ENCODE results near the gene FBXW7.

The FBXW7 gene

DNA sequence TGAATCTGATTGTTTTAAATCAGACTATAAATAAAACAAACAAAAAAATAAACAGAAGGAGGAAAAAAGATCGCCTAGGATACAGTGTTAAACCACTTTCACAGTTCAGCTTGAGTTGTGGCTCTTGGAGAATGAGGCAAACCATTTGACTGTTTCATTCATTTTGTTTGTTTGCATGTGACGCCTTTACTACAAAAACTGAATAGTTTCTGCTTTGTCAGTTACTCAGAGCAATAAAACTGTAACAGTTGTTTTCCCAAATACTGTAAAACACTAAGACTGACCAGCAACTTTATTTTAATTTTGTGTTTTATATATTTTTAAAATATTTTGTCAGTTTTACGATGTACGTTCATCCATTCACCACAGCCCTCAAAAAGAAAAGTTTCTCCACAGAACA lies 214.5 kb downstream of the FBXW7 start:
- DNase-seq, result no peak
- H3K27ac ChIP-seq (ENCODE audit: insufficient read depth, low read length, poor library complexity, severe bottlenecking), result no peak overlapping the region
- no peaks in the 10 kb centered on the region for H3K27me3 ChIP-seq (replicated peaks; ENCODE audit: control insufficient read depth, insufficient read depth, low read length, poor library complexity, severe bottlenecking)
- H3K4me1 ChIP-seq (ENCODE audit: control insufficient read depth, insufficient read depth, low read length, poor library complexity, severe bottlenecking), result no peaks in the 10 kb centered on the region
- no peak overlapping the region for H3K4me3 ChIP-seq (ENCODE audit: insufficient read depth, low read depth, low read length, poor library complexity, severe bottlenecking)
- no peaks in the 10 kb centered on the region for H3K9me3 ChIP-seq (ENCODE audit: control insufficient read depth, low read length)
- peaks cover 8% of the 10 kb centered on the region for H3K36me3 ChIP-seq (ENCODE audit: control insufficient read depth, insufficient read depth, low read length)

DNA sequence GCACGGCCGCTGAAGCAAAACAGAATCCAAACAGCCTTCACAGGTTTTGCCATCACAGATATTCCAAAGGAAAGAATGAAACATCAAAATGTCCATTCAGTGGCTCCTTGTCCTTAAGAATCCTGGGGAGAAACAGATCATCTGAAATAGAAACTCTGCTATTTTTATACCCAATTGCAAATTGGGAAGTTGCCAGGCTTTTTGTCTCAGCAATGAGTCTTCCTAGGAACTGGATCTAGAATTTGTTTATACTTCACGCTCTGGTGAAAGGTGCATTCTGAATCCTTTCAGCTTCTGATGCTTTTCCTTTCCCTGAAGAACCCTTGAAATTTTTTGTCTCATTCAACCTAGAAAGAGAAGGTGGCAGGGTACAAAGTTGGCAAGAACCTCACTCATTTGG lies 218.9 kb downstream of the FBXW7 start:
- no peak overlapping the region for H3K4me3 ChIP-seq (ENCODE audit: insufficient read depth, low read depth, low read length, poor library complexity, severe bottlenecking)

DNA sequence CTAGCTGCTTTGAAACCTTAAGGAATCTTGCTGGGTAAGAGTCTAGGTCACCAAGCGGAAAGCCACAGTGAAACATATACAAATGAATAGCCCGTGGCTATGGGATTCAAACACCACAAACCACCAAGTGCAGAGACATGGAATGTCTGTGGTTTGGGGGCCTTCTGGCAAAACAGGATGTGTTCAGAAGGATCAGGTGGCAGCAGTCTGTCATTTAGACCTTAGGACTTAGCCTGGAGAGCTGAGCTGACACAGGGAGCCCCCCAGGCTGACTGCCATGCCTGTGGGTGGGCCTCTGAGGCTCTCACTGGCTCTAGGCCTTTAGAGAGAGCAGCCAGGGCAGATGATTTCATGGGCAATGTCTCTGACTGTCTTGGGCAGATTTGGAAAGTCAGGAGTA lies 225.6 kb downstream of the FBXW7 start:
- DNase-seq, result no peak
- no peaks in the 10 kb centered on the region for H3K36me3 ChIP-seq (ENCODE audit: control insufficient read depth, insufficient read depth, low read length)
- no peak overlapping the region for H3K27ac ChIP-seq (ENCODE audit: insufficient read depth, low read length, poor library complexity, severe bottlenecking)
- H3K4me1 ChIP-seq (ENCODE audit: control insufficient read depth, insufficient read depth, low read length, poor library complexity, severe bottlenecking), result no peaks in the 10 kb centered on the region
- H3K4me3 ChIP-seq (ENCODE audit: insufficient read depth, low read depth, low read length, poor library complexity, severe bottlenecking), result no peak overlapping the region
- no peaks in the 10 kb centered on the region for H3K9me3 ChIP-seq (ENCODE audit: control insufficient read depth, low read length)
- no peaks in the 10 kb centered on the region for H3K27me3 ChIP-seq (replicated peaks; ENCODE audit: control insufficient read depth, insufficient read depth, low read length, poor library complexity, severe bottlenecking)

More for the DNA sequence above, 218.9 kb downstream of the FBXW7 start:
- no peak overlapping the region for H3K27ac ChIP-seq (ENCODE audit: insufficient read depth, low read length, poor library complexity, severe bottlenecking)
- H3K4me1 ChIP-seq (ENCODE audit: control insufficient read depth, insufficient read depth, low read length, poor library complexity, severe bottlenecking), result no peaks in the 10 kb centered on the region
- H3K36me3 ChIP-seq (ENCODE audit: control insufficient read depth, insufficient read depth, low read length), result no peaks in the 10 kb centered on the region
- no peaks in the 10 kb centered on the region for H3K27me3 ChIP-seq (replicated peaks; ENCODE audit: control insufficient read depth, insufficient read depth, low read length, poor library complexity, severe bottlenecking)
- no peaks in the 10 kb centered on the region for H3K9me3 ChIP-seq (ENCODE audit: control insufficient read depth, low read length)
- DNase-seq, result no peak

- no peaks in the 10 kb centered on the region for H3K36me3 ChIP-seq (ENCODE audit: control insufficient read depth, insufficient read depth, low read length)
- no peaks in the 10 kb centered on the region for H3K4me1 ChIP-seq (ENCODE audit: control insufficient read depth, insufficient read depth, low read length, poor library complexity, severe bottlenecking)
- H3K27me3 ChIP-seq (replicated peaks; ENCODE audit: control insufficient read depth, insufficient read depth, low read length, poor library complexity, severe bottlenecking), result no peaks in the 10 kb centered on the region
- H3K27ac ChIP-seq (ENCODE audit: insufficient read depth, low read length, poor library complexity, severe bottlenecking), result no peak overlapping the region
- no peaks in the 10 kb centered on the region for H3K9me3 ChIP-seq (ENCODE audit: control insufficient read depth, low read length)
- no peak for DNase-seq
- H3K4me3 ChIP-seq (ENCODE audit: insufficient read depth, low read depth, low read length, poor library complexity, severe bottlenecking), result no peak overlapping the region
These were observed 226.5 kb downstream of the FBXW7 start for GRCh38 chr4:152309418-152309817.

GRCh38 chr4:152308951-152309350 lies 226.9 kb downstream of the FBXW7 start:
- Histone ChIP-seq H3K4me3 (ENCODE audit: insufficient read depth, low read depth, low read length, poor library complexity, severe bottlenecking) (no peak overlapping the region), H3K27ac (ENCODE audit: insufficient read depth, low read length, poor library complexity, severe bottlenecking) (no peak overlapping the region), H3K4me1 (ENCODE audit: control insufficient read depth, insufficient read depth, low read length, poor library complexity, severe bottlenecking) (no peaks in the 10 kb centered on the region), H3K36me3 (ENCODE audit: control insufficient read depth, insufficient read depth, low read length) (no peaks in the 10 kb centered on the region), H3K27me3 (replicated peaks; ENCODE audit: control insufficient read depth, insufficient read depth, low read length, poor library complexity, severe bottlenecking) (no peaks in the 10 kb centered on the region), H3K9me3 (ENCODE audit: control insufficient read depth, low read length) (no peaks in the 10 kb centered on the region)
- no peak for DNase-seq

DNA sequence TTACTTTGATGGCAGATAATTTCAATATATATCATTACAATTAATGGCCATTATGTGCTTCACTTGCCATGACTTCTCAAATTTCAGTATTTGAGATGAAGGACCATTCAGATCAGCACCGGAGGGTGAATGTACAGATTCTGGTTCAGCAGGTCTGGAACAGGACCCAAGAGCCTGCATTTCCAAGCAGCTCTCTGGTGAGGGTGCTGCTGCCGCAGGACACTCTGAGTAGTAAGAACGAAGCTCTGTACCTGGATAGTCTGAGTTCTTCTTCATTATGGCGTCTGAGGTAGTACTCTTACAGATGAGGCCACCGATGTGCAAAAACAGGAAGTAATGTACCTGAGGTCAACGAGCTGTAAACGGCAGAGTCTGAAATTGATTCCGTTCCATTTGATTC lies 228.2 kb downstream of the FBXW7 start:
- no peaks in the 10 kb centered on the region for H3K27me3 ChIP-seq (replicated peaks; ENCODE audit: control insufficient read depth, insufficient read depth, low read length, poor library complexity, severe bottlenecking)
- no peak for DNase-seq

GRCh38 chr4:152306541-152306940 lies 229.4 kb downstream of the FBXW7 start:
- H3K27ac ChIP-seq (ENCODE audit: insufficient read depth, low read length, poor library complexity, severe bottlenecking), result no peak overlapping the region
- H3K9me3 ChIP-seq (ENCODE audit: control insufficient read depth, low read length), result no peaks in the 10 kb centered on the region
- no peaks in the 10 kb centered on the region for H3K4me1 ChIP-seq (ENCODE audit: control insufficient read depth, insufficient read depth, low read length, poor library complexity, severe bottlenecking)
- no peaks in the 10 kb centered on the region for H3K27me3 ChIP-seq (replicated peaks; ENCODE audit: control insufficient read depth, insufficient read depth, low read length, poor library complexity, severe bottlenecking)
- no peak overlapping the region for H3K4me3 ChIP-seq (ENCODE audit: insufficient read depth, low read depth, low read length, poor library complexity, severe bottlenecking)
- H3K36me3 ChIP-seq (ENCODE audit: control insufficient read depth, insufficient read depth, low read length), result no peaks in the 10 kb centered on the region
- DNase-seq, result no peak

More for the DNA sequence above, 228.2 kb downstream of the FBXW7 start:
- Histone ChIP-seq H3K36me3 (ENCODE audit: control insufficient read depth, insufficient read depth, low read length) (no peaks in the 10 kb centered on the region), H3K9me3 (ENCODE audit: control insufficient read depth, low read length) (no peaks in the 10 kb centered on the region), H3K27ac (ENCODE audit: insufficient read depth, low read length, poor library complexity, severe bottlenecking) (no peak overlapping the region), H3K4me1 (ENCODE audit: control insufficient read depth, insufficient read depth, low read length, poor library complexity, severe bottlenecking) (no peaks in the 10 kb centered on the region), H3K4me3 (ENCODE audit: insufficient read depth, low read depth, low read length, poor library complexity, severe bottlenecking) (no peak overlapping the region)

GRCh38 chr4:152304220-152304619 lies 231.7 kb downstream of the FBXW7 start:
- Histone ChIP-seq H3K36me3 (ENCODE audit: control insufficient read depth, insufficient read depth, low read length) (no peaks in the 10 kb centered on the region), H3K9me3 (ENCODE audit: control insufficient read depth, low read length) (no peaks in the 10 kb centered on the region), H3K4me3 (ENCODE audit: insufficient read depth, low read depth, low read length, poor library complexity, severe bottlenecking) (no peak overlapping the region), H3K27me3 (replicated peaks; ENCODE audit: control insufficient read depth, insufficient read depth, low read length, poor library complexity, severe bottlenecking) (no peaks in the 10 kb centered on the region), H3K4me1 (ENCODE audit: control insufficient read depth, insufficient read depth, low read length, poor library complexity, severe bottlenecking) (no peaks in the 10 kb centered on the region), H3K27ac (ENCODE audit: insufficient read depth, low read length, poor library complexity, severe bottlenecking) (no peak overlapping the region)
- DNase-seq, result no peak

GRCh38 chr4:152301381-152301780 lies 234.5 kb downstream of the FBXW7 start:
- no peak overlapping the region for H3K4me3 ChIP-seq (ENCODE audit: insufficient read depth, low read depth, low read length, poor library complexity, severe bottlenecking)
- H3K27me3 ChIP-seq (replicated peaks; ENCODE audit: control insufficient read depth, insufficient read depth, low read length, poor library complexity, severe bottlenecking), result no peaks in the 10 kb centered on the region
- H3K27ac ChIP-seq (ENCODE audit: insufficient read depth, low read length, poor library complexity, severe bottlenecking), result no peak overlapping the region
- no peak for DNase-seq
- H3K9me3 ChIP-seq (ENCODE audit: control insufficient read depth, low read length), result no peaks in the 10 kb centered on the region
- no peaks in the 10 kb centered on the region for H3K36me3 ChIP-seq (ENCODE audit: control insufficient read depth, insufficient read depth, low read length)
- H3K4me1 ChIP-seq (ENCODE audit: control insufficient read depth, insufficient read depth, low read length, poor library complexity, severe bottlenecking), result no peaks in the 10 kb centered on the region

GRCh38 chr4:152299553-152299952 lies 236.3 kb downstream of the FBXW7 start:
- DNase-seq, result no peak
- H3K9me3 ChIP-seq (ENCODE audit: control insufficient read depth, low read length), result no peaks in the 10 kb centered on the region
- no peaks in the 10 kb centered on the region for H3K36me3 ChIP-seq (ENCODE audit: control insufficient read depth, insufficient read depth, low read length)
- no peaks in the 10 kb centered on the region for H3K4me1 ChIP-seq (ENCODE audit: control insufficient read depth, insufficient read depth, low read length, poor library complexity, severe bottlenecking)
- H3K27ac ChIP-seq (ENCODE audit: insufficient read depth, low read length, poor library complexity, severe bottlenecking), result no peak overlapping the region
- H3K4me3 ChIP-seq (ENCODE audit: insufficient read depth, low read depth, low read length, poor library complexity, severe bottlenecking), result no peak overlapping the region
- no peaks in the 10 kb centered on the region for H3K27me3 ChIP-seq (replicated peaks; ENCODE audit: control insufficient read depth, insufficient read depth, low read length, poor library complexity, severe bottlenecking)

DNA sequence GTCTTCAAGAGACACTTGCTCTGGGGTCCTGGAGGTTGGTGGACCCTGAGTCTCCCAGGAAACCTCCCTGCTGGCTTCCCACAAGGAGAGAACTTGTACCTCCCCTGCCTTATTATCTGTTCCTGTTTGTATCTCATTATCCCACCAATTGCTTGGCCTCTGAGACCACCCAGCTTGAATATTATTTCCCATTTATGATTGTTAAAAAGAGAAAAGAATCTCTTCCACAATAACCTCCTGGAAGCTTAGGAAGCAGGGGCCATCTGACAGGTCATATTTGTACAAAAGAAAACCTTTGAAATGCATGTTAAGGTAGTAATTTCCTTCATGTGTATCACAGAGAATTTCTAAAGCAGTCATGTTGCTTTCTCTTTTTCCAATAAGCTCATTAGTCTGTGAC lies 239.5 kb downstream of the FBXW7 start:
- no peaks in the 10 kb centered on the region for H3K27me3 ChIP-seq (replicated peaks; ENCODE audit: control insufficient read depth, insufficient read depth, low read length, poor library complexity, severe bottlenecking)
- no peak overlapping the region for H3K4me3 ChIP-seq (ENCODE audit: insufficient read depth, low read depth, low read length, poor library complexity, severe bottlenecking)
- no peaks in the 10 kb centered on the region for H3K36me3 ChIP-seq (ENCODE audit: control insufficient read depth, insufficient read depth, low read length)
- no peaks in the 10 kb centered on the region for H3K9me3 ChIP-seq (ENCODE audit: control insufficient read depth, low read length)
- H3K27ac ChIP-seq (ENCODE audit: insufficient read depth, low read length, poor library complexity, severe bottlenecking), result no peak overlapping the region
- no peak for DNase-seq
- H3K4me1 ChIP-seq (ENCODE audit: control insufficient read depth, insufficient read depth, low read length, poor library complexity, severe bottlenecking), result no peaks in the 10 kb centered on the region
